ENCODE results near the gene HNRNPC. TPM values are rescaled to one million over a fixed set of nuclear protein-coding genes. Genes with fewer than 3 reads are reported as not detected.
"Not testable (repeated sequence)": the region's sequence is repeated elsewhere in the genome, so short reads cannot be mapped to it uniquely, and the experiment has no call there.

The HNRNPC gene
- total and polyA plus RNA-seq, 5 donors from 2014 or later, result 582 to 840 (median 791) TPM

- Mint-ChIP-seq H3K4me3 (peak overlapping the region; percentile 60 to 87 (median 84)), H3K4me1 (peaks cover 12 to 22% (median 18%) of the 10 kb centered on the region in 4 donors), H3K36me3 (no peaks in the 10 kb centered on the region), H3K9me3 (peaks cover 0 to 1% (median 0%) of the 10 kb centered on the region in 7 donors), H3K27ac (peak overlapping the region; percentile 91 to 99 (median 91)), H3K27me3 (peaks cover 32% of the 10 kb centered on the region)
- peaks cover 16% of the 10 kb centered on the region for H3K4me1 ChIP-seq (ENCODE audit: control insufficient read depth, insufficient read depth, low read length, poor library complexity, severe bottlenecking)
- peak overlapping the region; percentile 56 for H3K27ac ChIP-seq (ENCODE audit: insufficient read depth, low read length, poor library complexity, severe bottlenecking)
- H3K27me3 ChIP-seq (ENCODE audit: control insufficient read depth, insufficient read depth, low read length), result peaks cover 1% of the 10 kb centered on the region
- no peak for ATAC-seq (ENCODE audit: low read depth in 2 of 2)
- peak overlapping the region; percentile 77 for H3K4me3 ChIP-seq (ENCODE audit: low read depth, low read length)
- no peak for DNase-seq
- H3K9me3 ChIP-seq (ENCODE audit: control insufficient read depth in 2 of 2, low read length in 2 of 2), result no peaks in the 10 kb centered on the region
- no peaks in the 10 kb centered on the region for H3K36me3 ChIP-seq (ENCODE audit: control insufficient read depth, insufficient read depth, low read length)
These were observed 38.9 kb upstream of the HNRNPC start for GRCh38 chr14:21308132-21308478.

- H3K4me1 Mint-ChIP-seq, result peaks cover 12 to 22% (median 18%) of the 10 kb centered on the region in 4 donors
- Histone ChIP-seq H3K4me3 (ENCODE audit: low read depth, low read length) (no peak overlapping the region), H3K27me3 (ENCODE audit: control insufficient read depth, insufficient read depth, low read length) (peaks cover 2% of the 10 kb centered on the region), H3K9me3 (ENCODE audit: control insufficient read depth in 2 of 2, low read length in 2 of 2) (no peaks in the 10 kb centered on the region), H3K36me3 (ENCODE audit: control insufficient read depth, insufficient read depth, low read length) (no peaks in the 10 kb centered on the region), H3K27ac (ENCODE audit: insufficient read depth, low read length, poor library complexity, severe bottlenecking) (no peak overlapping the region), H3K4me1 (ENCODE audit: control insufficient read depth, insufficient read depth, low read length, poor library complexity, severe bottlenecking) (peaks cover 16% of the 10 kb centered on the region)
- peaks cover 34% of the 10 kb centered on the region for H3K27me3 Mint-ChIP-seq
- H3K4me3 Mint-ChIP-seq, result peak overlapping the region in 2 of 4 donors; percentile 10 to 60
- peak overlapping the region; percentile 91 to 99 (median 91) for H3K27ac Mint-ChIP-seq
- DNase-seq (no peak), ATAC-seq (ENCODE audit: low read depth in 2 of 2) (no peak)
- H3K9me3 Mint-ChIP-seq, result peaks cover 0 to 1% (median 0%) of the 10 kb centered on the region in 7 donors
- no peaks in the 10 kb centered on the region for H3K36me3 Mint-ChIP-seq
These were observed 38.4 kb upstream of the HNRNPC start for GRCh38 chr14:21307637-21308036.

- H3K4me3 ChIP-seq (ENCODE audit: low read depth, low read length); H3K9me3 ChIP-seq (ENCODE audit: control insufficient read depth in 2 of 2, low read length in 2 of 2); H3K9me3 Mint-ChIP-seq; H3K4me1 ChIP-seq (ENCODE audit: control insufficient read depth, insufficient read depth, low read length, poor library complexity, severe bottlenecking); ATAC-seq (ENCODE audit: low read depth in 2 of 2); H3K27ac ChIP-seq (ENCODE audit: insufficient read depth, low read length, poor library complexity, severe bottlenecking); H3K27ac Mint-ChIP-seq; H3K36me3 Mint-ChIP-seq; H3K4me3 Mint-ChIP-seq; DNase-seq; H3K36me3 ChIP-seq (ENCODE audit: control insufficient read depth, insufficient read depth, low read length); H3K4me1 Mint-ChIP-seq: not testable (repeated sequence)
- peaks cover 11% of the 10 kb centered on the region for H3K27me3 ChIP-seq (ENCODE audit: control insufficient read depth, insufficient read depth, low read length)
- H3K27me3 Mint-ChIP-seq, result peaks cover 51% of the 10 kb centered on the region
These were observed 33.5 kb upstream of the HNRNPC start for GRCh38 chr14:21302836-21303140.

- peaks cover 4% of the 10 kb centered on the region for H3K4me1 ChIP-seq (ENCODE audit: control insufficient read depth, insufficient read depth, low read length, poor library complexity, severe bottlenecking)
- H3K4me3 ChIP-seq (ENCODE audit: low read depth, low read length), result no peak overlapping the region
- no peaks in the 10 kb centered on the region for H3K9me3 ChIP-seq (ENCODE audit: control insufficient read depth in 2 of 2, low read length in 2 of 2)
- H3K27me3 Mint-ChIP-seq, result peaks cover 54% of the 10 kb centered on the region
- H3K4me3 Mint-ChIP-seq, result no peak overlapping the region
- no peaks in the 10 kb centered on the region for H3K36me3 ChIP-seq (ENCODE audit: control insufficient read depth, insufficient read depth, low read length)
- peaks cover 0 to 2% (median 0%) of the 10 kb centered on the region in 7 donors for H3K9me3 Mint-ChIP-seq
- ATAC-seq (ENCODE audit: low read depth in 2 of 2), result no peak
- peaks cover 11% of the 10 kb centered on the region for H3K27me3 ChIP-seq (ENCODE audit: control insufficient read depth, insufficient read depth, low read length)
- no peak for DNase-seq
- no peak overlapping the region for H3K27ac ChIP-seq (ENCODE audit: insufficient read depth, low read length, poor library complexity, severe bottlenecking)
- no peaks in the 10 kb centered on the region for H3K36me3 Mint-ChIP-seq
- H3K4me1 Mint-ChIP-seq, result peaks cover under 1 to 7% (median 4%) of the 10 kb centered on the region in 4 donors
- H3K27ac Mint-ChIP-seq, result no peak overlapping the region
These were observed 33.0 kb upstream of the HNRNPC start for GRCh38 chr14:21302013-21302835.

GRCh38 chr14:21300892-21301291 is 31.6 kb upstream of the HNRNPC start:
- ATAC-seq (ENCODE audit: low read depth in 2 of 2) (peak in 1 of 2 donors; percentile 39), DNase-seq (peak in 1 of 3 donors; percentile 15)
- peaks cover 54% of the 10 kb centered on the region for H3K27me3 Mint-ChIP-seq
- Histone ChIP-seq H3K4me1 (ENCODE audit: control insufficient read depth, insufficient read depth, low read length, poor library complexity, severe bottlenecking) (peaks cover 4% of the 10 kb centered on the region), H3K27ac (ENCODE audit: insufficient read depth, low read length, poor library complexity, severe bottlenecking) (no peak overlapping the region), H3K36me3 (ENCODE audit: control insufficient read depth, insufficient read depth, low read length) (no peaks in the 10 kb centered on the region), H3K9me3 (ENCODE audit: control insufficient read depth in 2 of 2, low read length in 2 of 2) (no peaks in the 10 kb centered on the region), H3K4me3 (ENCODE audit: low read depth, low read length) (peak overlapping the region; percentile 53), H3K27me3 (ENCODE audit: control insufficient read depth, insufficient read depth, low read length) (peaks cover 11% of the 10 kb centered on the region)
- no peak overlapping the region for H3K27ac Mint-ChIP-seq
- no peak overlapping the region for H3K4me3 Mint-ChIP-seq
- peaks cover 0 to 7% (median 4%) of the 10 kb centered on the region in 4 donors for H3K4me1 Mint-ChIP-seq
- peaks cover 0 to 2% (median 0%) of the 10 kb centered on the region in 7 donors for H3K9me3 Mint-ChIP-seq
- H3K36me3 Mint-ChIP-seq, result no peaks in the 10 kb centered on the region

GRCh38 chr14:21299562-21300130 is 30.4 kb upstream of the HNRNPC start:
- H3K27ac Mint-ChIP-seq, result no peak overlapping the region
- H3K36me3 Mint-ChIP-seq, result no peaks in the 10 kb centered on the region
- no peak overlapping the region for H3K4me3 ChIP-seq (ENCODE audit: low read depth, low read length)
- H3K4me1 ChIP-seq (ENCODE audit: control insufficient read depth, insufficient read depth, low read length, poor library complexity, severe bottlenecking), result peaks cover 4% of the 10 kb centered on the region
- peaks cover 0 to 2% (median 0%) of the 10 kb centered on the region in 7 donors for H3K9me3 Mint-ChIP-seq
- H3K4me1 Mint-ChIP-seq, result peaks cover 0 to 7% (median 4%) of the 10 kb centered on the region in 4 donors
- no peak for ATAC-seq (ENCODE audit: low read depth in 2 of 2)
- H3K27ac ChIP-seq (ENCODE audit: insufficient read depth, low read length, poor library complexity, severe bottlenecking), result no peak overlapping the region
- DNase-seq, result no peak
- H3K4me3 Mint-ChIP-seq, result no peak overlapping the region
- H3K9me3 ChIP-seq (ENCODE audit: control insufficient read depth in 2 of 2, low read length in 2 of 2), result no peaks in the 10 kb centered on the region
- no peaks in the 10 kb centered on the region for H3K36me3 ChIP-seq (ENCODE audit: control insufficient read depth, insufficient read depth, low read length)
- H3K27me3 ChIP-seq (ENCODE audit: control insufficient read depth, insufficient read depth, low read length), result peaks cover 11% of the 10 kb centered on the region
- H3K27me3 Mint-ChIP-seq, result peaks cover 46% of the 10 kb centered on the region

- no peaks in the 10 kb centered on the region for H3K36me3 ChIP-seq (ENCODE audit: control insufficient read depth, insufficient read depth, low read length)
- no peak overlapping the region for H3K4me3 Mint-ChIP-seq
- no peak overlapping the region for H3K4me3 ChIP-seq (ENCODE audit: low read depth, low read length)
- H3K4me1 Mint-ChIP-seq, result peaks cover 0 to 7% (median 4%) of the 10 kb centered on the region in 4 donors
- DNase-seq (no peak), ATAC-seq (ENCODE audit: low read depth in 2 of 2) (no peak)
- H3K27ac ChIP-seq (ENCODE audit: insufficient read depth, low read length, poor library complexity, severe bottlenecking), result no peak overlapping the region
- H3K9me3 Mint-ChIP-seq, result peaks cover 0 to 2% (median 0%) of the 10 kb centered on the region in 7 donors
- H3K36me3 Mint-ChIP-seq, result no peaks in the 10 kb centered on the region
- H3K4me1 ChIP-seq (ENCODE audit: control insufficient read depth, insufficient read depth, low read length, poor library complexity, severe bottlenecking), result peaks cover 4% of the 10 kb centered on the region
- H3K27me3 Mint-ChIP-seq, result peaks cover 43% of the 10 kb centered on the region
- H3K9me3 ChIP-seq (ENCODE audit: control insufficient read depth in 2 of 2, low read length in 2 of 2), result no peaks in the 10 kb centered on the region
- H3K27me3 ChIP-seq (ENCODE audit: control insufficient read depth, insufficient read depth, low read length), result peaks cover 11% of the 10 kb centered on the region
- H3K27ac Mint-ChIP-seq, result no peak overlapping the region
These were observed 29.1 kb upstream of the HNRNPC start for GRCh38 chr14:21298358-21298757.

All from CD4-positive, CD25-positive, alpha-beta regulatory T cell (primary cell).